ENCODE results near the gene MEMO1.
"Not testable (repeated sequence)": the region's sequence is repeated elsewhere in the genome, so short reads cannot be mapped to it uniquely, and the experiment has no call there.

Gene MEMO1

GRCh38 chr2:31998731-31999383, 12.0 kb downstream of the MEMO1 start:
- DNase-seq (ENCODE audit: low read depth in 2 of 2) = no peak

- DNase-seq (ENCODE audit: low read depth in 2 of 2) = no peak
Measured at GRCh38 chr2:31997653-31998052, 13.2 kb downstream of the MEMO1 start.

DNA sequence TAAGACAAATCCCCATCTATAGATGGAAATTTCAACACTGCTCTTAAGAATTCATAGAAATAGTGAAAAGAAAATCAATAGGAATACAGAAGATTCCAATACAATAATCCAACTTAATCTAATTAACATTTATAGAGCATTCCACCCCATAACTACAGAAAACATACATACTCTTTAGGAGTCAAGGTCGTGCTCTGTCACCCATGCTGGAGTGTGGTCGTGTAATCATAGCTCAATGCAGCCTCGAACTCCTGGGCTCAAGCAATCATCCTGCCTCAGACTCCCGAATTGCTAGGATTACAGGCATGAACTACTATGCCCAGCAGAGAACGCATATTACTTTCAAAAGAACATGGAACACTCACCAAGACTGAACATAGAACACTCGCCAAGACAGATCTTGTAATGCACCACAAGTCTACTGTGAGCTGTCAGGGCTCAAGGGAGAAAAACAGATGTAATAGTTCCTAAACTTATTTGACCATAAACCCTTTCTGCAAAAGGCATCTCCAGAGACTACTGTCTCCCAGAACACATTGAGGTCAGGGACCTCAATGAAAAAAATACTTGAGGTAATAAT, 14.1 kb downstream of the MEMO1 start:
- no peak for DNase-seq (ENCODE audit: low read depth in 2 of 2)

GRCh38 chr2:31992934-31993333, 17.9 kb downstream of the MEMO1 start:
- no peak for DNase-seq (ENCODE audit: low read depth in 2 of 2)

DNA sequence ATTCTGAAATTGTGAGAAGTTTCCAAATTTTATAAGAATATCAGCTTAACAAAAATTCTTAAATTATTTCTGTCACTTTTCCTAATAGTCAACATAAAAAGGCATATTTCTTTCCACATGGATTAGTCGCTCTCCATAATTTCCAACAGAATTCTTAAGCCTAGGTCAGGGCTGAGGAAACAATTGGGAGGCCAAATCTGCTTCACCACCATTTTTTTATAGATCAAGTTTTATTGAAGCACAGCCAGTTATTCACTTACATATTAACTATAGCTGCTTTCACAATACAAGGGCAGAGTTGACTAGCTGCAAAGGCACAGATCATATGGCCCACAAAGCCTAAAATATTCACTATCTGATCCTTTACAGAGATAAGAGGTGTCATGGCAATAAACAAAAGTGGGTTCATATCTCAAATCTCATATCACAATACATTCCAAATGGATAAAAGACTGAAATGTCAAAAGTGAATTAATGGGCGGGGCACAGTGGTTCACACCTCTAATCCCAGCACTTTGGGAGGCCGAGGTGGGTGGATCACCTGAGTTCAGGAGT, 18.7 kb downstream of the MEMO1 start:
- DNase-seq (ENCODE audit: low read depth in 2 of 2) = no peak

DNA sequence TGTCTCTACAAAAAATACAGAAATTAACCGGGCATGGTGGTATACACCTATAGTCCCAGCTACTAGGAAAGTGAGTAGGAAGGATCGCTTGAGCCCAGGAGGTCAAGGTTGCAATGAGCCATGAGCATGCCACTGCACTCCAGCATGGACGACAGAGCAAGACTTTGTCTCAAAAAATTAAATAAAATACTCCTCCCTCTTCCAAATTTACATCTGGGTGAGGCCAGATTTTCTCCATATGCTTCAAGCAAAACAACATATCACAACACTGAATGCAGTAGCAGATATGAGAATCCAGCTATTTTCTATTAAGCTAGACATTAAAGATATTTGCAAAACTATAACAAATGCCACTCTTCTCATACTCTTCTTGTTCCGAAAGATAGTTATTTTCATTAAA, 20.9 kb downstream of the MEMO1 start:
- DNase-seq (ENCODE audit: low read depth in 2 of 2) = no peak

- DNase-seq (ENCODE audit: low read depth in 2 of 2) = no peak
Measured at GRCh38 chr2:31987454-31988220, 23.2 kb downstream of the MEMO1 start.

- DNase-seq (ENCODE audit: low read depth in 2 of 2) = no peak
Measured at GRCh38 chr2:31986906-31987305, 23.9 kb downstream of the MEMO1 start.

DNA sequence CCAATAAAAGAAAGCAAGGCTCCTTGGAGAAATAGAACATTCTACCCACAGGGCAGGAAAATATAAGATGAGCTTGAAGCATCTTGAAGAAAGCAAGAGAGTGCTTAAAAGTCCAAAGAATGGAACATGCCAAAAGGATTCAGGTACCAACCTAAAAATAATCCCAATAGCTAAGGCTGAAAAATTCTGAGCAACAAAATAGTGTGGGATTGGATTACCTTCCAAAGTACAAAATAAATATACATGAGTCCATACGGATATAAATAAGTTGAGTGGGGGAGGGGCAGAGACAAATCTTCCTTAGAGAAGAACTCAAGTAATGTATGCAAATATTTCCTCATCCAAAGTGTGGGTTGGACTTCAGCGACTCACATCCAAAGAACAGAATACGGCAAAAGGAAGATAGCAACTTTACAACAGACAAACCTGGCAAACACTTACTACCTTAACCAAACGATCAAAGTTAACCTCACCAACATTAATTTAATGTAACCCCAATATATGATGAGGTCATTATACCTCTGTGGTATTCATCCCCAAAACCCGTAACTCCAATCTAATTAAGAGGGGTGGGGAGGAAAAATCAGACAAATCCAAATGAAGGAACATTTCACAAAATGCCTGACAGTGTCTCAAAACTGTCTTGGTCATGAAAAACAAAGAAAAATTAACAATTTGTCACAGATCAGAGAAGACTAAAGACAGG, 26.9 kb downstream of the MEMO1 start:
- DNase-seq (ENCODE audit: low read depth in 2 of 2) = peak in 1 of 2 experiments; percentile 4

GRCh38 chr2:31980674-31981356, 30.0 kb downstream of the MEMO1 start:
- DNase-seq (ENCODE audit: low read depth in 2 of 2) = no peak

- DNase-seq (ENCODE audit: low read depth in 2 of 2) = no peak
Measured at GRCh38 chr2:31979956-31980355, 30.9 kb downstream of the MEMO1 start.

DNA sequence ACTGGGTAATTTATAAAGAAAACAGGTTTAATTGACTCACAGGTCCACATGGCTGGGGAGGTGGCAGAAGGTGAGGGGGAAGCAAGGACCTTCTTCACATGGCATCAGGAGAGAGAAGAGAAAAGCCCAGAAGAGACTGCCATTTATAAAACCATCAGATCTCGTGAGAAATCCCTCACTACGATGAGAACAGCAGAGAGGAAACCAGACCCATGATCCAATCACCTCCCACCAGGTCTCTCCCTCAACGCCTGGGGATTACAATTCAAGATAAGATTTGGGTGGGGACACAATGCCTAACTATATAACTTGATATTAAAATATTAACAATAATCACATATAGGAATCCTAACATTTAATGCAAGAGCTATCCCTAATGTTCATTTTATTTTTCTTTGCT, 31.8 kb downstream of the MEMO1 start:
- DNase-seq (ENCODE audit: low read depth in 2 of 2) = no peak

DNA sequence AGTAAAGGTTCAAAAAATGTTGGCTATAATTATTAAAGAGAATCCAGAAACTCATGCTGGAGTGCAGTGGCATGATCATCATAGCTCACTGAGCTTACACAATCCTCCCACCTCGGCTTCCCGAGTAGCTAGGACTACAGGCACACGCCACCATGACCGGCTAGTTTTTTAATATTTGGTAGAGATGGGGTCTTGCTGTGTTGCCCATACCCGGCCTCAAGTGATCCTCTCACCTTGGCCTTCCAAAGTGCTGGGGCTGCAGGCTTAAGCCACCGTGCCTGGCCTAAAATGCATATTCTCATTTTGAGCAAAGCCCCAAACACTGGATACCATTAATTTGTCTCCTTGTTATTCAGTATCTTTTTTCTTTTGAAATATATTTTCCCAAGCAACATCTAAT, 32.4 kb downstream of the MEMO1 start:
- no peak for DNase-seq (ENCODE audit: low read depth in 2 of 2)

DNA sequence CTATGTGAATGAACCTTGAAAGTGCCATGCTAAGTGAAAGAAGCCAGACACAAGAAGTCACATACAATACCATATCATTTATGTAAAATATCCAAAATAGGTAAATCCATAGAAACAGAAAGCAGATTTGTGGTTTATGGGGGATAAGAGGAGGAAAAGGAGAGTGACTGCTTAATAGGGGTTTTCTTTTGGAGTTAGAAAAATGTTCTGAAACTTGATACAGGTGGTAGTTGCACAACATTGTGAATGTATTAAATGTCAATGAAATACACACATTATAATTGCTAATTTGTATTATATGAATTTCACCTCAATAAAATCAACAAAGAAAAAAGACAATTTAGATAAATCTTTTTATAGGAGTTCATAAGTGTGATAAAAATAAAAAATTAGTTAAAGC, 37.1 kb downstream of the MEMO1 start:
- DNase-seq (ENCODE audit: low read depth in 2 of 2) = no peak

- DNase-seq (ENCODE audit: low read depth in 2 of 2) = no peak
Measured at GRCh38 chr2:31972059-31972458, 38.7 kb downstream of the MEMO1 start.

GRCh38 chr2:31969178-31969577, 41.6 kb downstream of the MEMO1 start:
- DNase-seq (ENCODE audit: low read depth in 2 of 2) = no peak

GRCh38 chr2:31967790-31968189, 43.0 kb downstream of the MEMO1 start:
- DNase-seq (ENCODE audit: low read depth in 2 of 2) = no peak

DNA sequence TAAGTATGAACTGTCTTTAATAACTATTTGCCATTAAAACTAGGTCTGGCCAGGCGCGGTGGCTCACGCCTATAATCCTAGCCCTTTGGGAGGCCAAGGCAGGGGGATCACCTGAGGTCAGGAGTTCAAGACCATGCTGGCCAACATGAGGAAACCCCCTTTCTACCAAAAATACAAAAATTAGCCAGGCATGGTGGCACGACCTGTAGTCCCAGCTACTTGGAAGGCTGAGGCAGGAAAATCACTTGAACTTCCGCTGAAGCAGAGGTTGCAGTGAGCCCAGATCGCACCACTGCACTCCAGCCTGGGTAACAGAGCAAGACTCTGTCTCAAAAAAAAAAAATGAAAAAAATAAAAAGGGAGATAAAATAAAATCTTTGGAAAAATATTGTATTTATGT, 44.4 kb downstream of the MEMO1 start:
- DNase-seq (ENCODE audit: low read depth in 2 of 2) = not testable (repeated sequence)

- DNase-seq (ENCODE audit: low read depth in 2 of 2) = no peak
Measured at GRCh38 chr2:31965094-31965493, 45.7 kb downstream of the MEMO1 start.

DNA sequence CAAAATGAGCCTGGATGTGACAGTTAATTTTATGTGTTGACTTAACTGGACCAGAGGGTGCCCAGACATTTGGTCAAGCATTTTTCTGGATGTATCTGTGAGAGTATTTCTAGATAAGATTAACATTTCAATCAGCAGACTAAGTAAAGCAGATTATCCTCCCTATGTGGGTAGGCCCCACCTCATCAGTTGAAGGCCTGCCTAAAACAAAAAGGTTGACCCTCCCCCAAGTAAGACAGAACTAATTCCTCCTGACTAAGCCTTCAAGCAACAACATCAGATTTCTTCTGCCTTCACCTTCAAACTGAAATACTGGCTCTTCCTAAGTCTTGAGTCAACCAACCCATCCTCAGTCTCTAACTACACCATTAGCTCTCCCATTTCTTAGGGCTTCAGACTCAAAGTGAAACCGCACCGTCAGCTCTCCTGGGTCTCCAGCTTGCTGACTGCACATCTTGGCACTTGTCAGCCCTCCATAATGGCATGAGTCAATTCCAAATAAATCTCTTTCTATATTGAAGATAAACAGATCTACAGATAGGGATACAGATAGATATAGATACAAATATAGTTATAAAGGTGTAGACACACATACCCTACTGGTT, 47.9 kb downstream of the MEMO1 start:
- no peak for DNase-seq (ENCODE audit: low read depth in 2 of 2)

DNA sequence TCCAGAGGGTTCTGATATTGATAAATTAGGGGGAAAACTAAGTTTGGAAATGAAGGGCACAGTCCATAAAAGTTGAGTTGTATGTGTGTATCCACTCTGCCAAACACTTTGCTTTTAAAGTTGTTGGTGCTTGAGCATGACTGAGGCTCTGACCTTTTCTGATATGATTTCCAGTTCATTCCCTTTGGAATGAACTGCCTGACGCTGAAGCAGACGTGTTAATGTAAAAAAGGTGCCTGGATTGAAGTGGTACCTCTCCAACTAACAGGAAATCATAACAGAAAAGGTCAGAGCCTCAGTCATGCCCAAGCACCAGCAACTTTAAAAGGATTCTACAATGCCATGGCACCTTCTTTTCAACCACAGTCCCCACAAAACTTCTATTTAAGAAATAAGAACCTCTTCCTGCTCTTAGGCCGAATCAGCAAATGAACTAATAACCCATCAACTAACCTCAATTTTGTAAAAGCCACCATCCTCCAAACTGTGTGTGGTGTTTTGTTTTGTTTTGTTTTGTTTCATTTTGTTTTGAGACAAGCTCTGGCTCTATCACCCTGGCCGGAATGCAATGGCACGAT, 52.6 kb downstream of the MEMO1 start:
- DNase-seq (ENCODE audit: low read depth in 2 of 2) = no peak

Data from fibroblast of skin of left quadriceps (primary cell).